Fibroblast of gingiva (primary cell): ENCODE results near the gene WDR88.
"Not testable (repeated sequence)": the region's sequence is repeated elsewhere in the genome, so short reads cannot be mapped to it uniquely, and the experiment has no call there.

ENCODE experiments used
- DNase-seq: peaks from one replicate; pipeline ENCODE4 v3.0.0-alpha.2; 2011; ENCODE audit warnings: low read depth

WDR88 gene, protein sequence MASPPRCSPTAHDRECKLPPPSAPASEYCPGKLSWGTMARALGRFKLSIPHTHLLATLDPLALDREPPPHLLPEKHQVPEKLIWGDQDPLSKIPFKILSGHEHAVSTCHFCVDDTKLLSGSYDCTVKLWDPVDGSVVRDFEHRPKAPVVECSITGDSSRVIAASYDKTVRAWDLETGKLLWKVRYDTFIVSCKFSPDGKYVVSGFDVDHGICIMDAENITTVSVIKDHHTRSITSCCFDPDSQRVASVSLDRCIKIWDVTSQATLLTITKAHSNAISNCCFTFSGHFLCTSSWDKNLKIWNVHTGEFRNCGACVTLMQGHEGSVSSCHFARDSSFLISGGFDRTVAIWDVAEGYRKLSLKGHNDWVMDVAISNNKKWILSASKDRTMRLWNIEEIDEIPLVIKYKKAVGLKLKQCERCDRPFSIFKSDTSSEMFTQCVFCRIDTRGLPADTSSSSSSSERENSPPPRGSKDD

GRCh38 chr19:33132021-33132420, at the start of gene WDR88:
Gene WDR88, plus strand, starts transcription at chr19:33132114. Its CDS starts 56 bp downstream, at chr19:33132170.
- DNase-seq: no peak

DNA sequence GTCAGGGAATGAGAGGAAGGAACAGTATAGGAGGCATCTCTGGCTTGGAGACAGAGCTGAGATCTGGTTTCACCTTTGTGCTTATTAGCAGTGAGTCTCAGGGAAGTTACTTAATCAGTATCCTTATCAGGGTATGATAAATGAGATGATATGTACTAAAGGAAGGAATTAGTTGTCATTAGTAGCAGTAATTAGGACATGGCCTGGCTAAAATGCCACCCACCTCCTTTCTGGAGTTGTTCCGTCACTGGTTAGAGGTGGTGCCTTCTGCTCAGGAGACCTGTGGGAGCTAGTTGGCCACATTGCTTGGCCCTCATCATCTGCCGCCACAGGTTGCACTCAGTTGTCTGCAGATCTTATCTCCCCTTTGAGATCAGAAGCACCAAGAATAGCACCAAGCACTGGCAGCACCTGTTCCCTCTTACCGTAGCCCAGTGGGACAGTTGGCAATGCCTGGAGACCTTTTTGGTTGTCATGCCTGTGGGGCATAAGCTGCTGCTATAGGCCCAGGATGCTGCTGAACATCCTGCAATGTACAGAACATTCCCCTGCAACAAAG, 46.3 kb upstream of the WDR88 start:
- DNase-seq: no peak

DNA sequence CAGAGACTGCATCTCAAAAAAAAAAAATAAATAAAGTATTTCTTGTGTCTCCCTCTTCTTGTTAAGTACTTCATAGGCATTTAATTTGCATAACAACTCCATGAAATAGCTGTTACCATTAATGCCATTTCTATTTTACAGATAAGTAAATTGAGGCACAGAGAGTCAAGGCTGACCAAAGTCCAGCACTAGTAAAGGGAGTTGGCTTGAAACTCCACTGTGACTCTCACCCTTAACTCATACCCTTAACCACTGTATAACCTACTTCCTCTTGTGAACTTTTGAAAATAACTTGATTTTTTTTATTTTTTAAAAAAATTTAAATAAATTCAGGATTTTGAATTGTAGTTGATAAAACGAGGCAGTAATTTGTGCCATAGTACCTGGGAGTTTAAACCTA, 45.0 kb upstream of the WDR88 start:
- no peak for DNase-seq

GRCh38 chr19:33089010-33089409, 42.9 kb upstream of the WDR88 start:
- no peak for DNase-seq

DNA sequence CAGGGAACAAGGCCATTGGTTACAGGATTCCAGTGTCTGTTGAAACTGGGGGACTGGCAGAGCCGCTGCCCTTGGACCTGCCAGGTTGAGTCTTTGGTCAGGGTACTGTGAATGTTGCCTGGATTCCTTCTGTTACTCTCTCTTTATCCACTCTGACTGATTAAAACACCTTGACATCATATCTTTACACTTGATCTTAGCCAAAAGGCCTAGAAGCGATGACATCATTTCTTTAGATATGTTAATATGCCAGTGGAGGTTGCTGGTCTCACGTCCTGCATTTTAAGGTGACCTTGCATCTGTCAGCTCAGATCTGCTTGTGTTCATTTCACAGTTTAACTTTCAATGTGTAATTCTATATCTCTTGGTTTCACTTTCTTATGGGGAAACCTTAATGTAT, 41.7 kb upstream of the WDR88 start:
- no peak for DNase-seq

DNA sequence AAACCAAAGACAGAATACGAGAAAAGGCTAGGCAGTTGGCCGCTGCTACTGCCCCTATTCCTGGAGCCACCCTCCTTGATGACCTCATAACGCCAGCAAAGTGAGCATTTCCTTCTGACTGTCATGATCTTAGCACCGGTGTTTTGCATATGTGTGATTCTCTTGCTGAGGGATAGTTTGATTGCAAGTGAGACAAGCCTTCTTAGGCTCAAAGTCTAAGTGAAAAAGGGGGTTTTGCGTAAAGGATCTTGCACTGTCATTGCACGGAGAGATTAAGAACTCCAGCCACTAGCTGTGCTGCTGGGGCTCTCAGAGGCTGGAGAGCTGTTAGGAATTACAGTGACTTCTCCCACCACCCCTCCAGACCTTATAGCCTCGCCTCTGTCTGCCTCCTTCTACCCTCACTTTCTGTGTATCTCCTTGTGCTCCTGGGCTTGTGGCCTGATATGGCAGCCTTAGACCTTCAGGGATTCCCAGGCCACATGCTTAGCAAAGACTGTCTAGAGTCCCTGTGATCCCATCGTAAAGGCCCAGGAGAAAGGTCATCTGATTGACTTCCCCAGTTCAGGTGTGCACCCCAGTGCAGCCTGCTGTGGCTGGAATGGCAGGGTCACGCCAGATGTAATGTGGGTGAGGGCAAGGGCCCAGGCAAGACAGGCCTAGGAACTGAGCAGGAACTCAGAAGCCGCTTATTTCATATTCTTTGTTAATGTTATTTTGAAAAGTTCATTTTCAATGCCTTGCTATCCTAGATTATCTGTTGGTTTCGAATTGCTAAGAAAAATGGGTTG, 38.3 kb upstream of the WDR88 start:
- no peak for DNase-seq

DNA sequence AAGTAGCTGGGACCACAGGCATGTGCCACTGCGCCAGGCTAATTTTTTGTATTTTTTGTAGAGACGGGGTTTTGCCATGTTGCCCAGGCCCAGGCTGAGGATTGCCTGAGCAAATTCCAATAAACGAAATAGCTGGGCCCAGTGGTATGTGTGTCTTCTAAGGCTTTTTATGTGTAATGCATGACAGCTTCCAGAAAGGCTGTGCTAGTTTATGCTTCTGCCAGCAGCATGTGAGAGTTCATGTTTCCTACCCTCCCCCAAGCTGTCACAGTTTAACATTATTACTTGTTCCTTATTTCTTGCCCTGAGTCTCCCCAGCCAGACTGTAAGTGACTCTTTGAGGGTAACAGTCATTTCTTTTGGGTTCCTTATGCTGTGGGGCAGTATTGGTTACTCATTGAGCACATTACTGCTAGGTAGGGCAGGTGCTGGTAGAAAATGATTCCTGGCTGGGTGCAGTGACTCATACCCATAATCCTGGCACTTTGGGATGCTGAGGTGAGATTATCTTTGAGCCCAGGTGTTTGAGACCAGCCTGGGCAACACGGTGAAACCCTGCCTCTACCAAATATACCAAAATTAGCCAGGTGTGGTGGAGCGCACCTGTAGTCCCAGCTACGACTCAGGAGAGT, 37.4 kb upstream of the WDR88 start:
- DNase-seq: no peak

DNA sequence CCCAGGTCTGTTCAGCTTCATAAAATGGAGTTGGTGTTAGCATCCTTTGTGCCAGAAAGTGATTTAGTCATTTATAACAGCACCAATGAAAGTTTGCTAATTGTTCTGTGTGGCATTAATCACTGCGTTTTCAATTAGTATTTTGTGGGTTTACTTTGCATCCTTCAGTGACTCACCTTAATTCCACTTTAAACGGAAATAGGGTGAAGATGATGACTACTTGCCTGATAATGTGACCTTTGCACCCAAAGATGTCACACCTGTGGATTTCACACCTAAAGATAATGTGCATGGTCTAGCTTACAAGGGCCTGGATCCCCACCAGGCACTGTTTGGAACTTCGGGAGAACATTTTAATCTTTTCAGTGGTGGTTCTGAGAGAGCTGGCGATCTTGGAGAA, 35.9 kb upstream of the WDR88 start:
- no peak for DNase-seq

DNA sequence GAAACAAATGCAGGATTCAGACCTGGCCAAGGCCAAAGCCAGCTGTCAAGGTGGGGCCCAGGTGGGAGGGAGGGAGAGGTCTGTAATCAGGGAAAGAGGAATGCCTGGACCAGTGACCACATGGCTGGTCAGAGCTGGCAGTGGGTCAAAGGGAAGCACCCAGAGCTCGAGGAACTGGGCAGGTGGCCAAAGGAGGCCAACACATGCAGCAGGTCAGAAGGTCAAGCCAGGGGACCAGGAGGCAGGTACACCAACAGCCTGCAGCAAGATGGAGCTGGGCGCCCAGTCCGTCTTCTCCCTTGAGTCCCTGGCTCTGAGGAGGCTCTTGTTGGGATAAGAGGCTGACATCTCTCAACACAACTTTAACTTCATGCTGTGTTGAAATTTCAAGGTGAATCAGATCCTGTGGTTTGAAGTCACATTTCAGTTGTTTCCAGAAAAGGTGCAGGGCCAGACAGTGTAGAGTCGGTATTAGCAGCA, 33.8 kb upstream of the WDR88 start:
- DNase-seq: no peak

GRCh38 chr19:33100894-33101644, 30.8 kb upstream of the WDR88 start:
- DNase-seq: no peak

GRCh38 chr19:33102893-33103292, 29.0 kb upstream of the WDR88 start:
- DNase-seq: no peak

GRCh38 chr19:33108161-33108560, 23.8 kb upstream of the WDR88 start:
- no peak for DNase-seq

GRCh38 chr19:33110137-33110910, 21.6 kb upstream of the WDR88 start:
- peak; percentile 39 for DNase-seq

DNA sequence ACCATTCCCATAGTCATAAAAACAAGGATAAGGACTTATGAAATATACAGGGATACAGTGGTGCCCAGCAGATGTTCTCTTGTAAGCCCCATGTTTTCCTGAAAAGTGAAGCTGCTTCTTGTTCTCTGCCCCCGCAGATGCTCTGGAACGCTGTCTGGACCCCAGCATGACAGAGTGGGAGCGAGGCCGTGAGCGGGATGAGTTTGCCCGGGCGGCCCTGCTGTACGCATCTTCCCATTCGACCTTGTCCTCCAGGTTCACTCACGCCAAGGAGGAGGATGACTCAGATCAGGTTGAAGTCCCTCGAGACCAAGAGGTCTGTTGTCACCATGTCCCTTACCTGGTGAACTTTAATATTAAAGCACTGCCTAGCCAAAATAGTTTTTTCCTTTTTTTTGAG, 20.3 kb upstream of the WDR88 start:
- no peak for DNase-seq

GRCh38 chr19:33114312-33114711, 17.6 kb upstream of the WDR88 start:
- no peak for DNase-seq

DNA sequence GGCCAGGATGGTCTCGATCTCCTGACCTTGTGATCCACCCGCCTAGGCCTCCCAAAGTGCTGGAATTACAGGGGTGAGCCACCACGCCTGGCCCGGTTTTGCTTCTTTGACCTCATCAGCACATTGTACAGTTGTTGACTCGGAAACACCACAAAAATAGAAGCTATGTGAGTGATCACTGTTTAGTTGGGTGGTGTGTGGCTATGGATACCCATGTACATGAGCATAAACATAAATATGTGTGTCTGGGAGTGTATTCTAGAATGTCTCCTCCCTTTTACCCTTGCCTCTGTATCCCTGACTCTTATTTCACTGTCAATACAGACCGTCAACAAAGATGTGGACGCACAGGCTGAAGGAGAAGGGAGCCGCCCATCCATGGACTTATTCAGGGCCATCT, 14.4 kb upstream of the WDR88 start:
- no peak for DNase-seq

GRCh38 chr19:33118643-33119042, 13.3 kb upstream of the WDR88 start:
- no peak for DNase-seq

GRCh38 chr19:33124207-33125098, 7.5 kb upstream of the WDR88 start:
- no peak for DNase-seq

GRCh38 chr19:33125929-33126388, 6.0 kb upstream of the WDR88 start:
- DNase-seq: peak; percentile 60

- DNase-seq: not testable (repeated sequence)
These were observed 5.2 kb upstream of the WDR88 start for GRCh38 chr19:33126712-33127111.
